Stimulated activated CD4-positive, alpha-beta T cell treated with anti-CD3 and anti-CD28 coated beads, Interleukin-1b, Interleukin-23, amount 100 ng/mL, for 24 hours (primary cell): ENCODE measurements around the gene PTPN6.

ENCODE experiments used
- DNase-seq, 4 experiments: peaks; one replicate each; pipeline ENCODE4 v3.0.0-alpha.2; 2020; ENCODE audit warnings: low read depth in 4 of 4, low spot score in 1 of 4

The PTPN6 gene

GRCh38 chr12:7001921-7002591 lies 50.9 kb downstream of the PTPN6 start:
- DNase-seq: no peak

GRCh38 chr12:7004287-7004803 lies 53.2 kb downstream of the PTPN6 start:
- DNase-seq: no peak

- no peak for DNase-seq
Observed at GRCh38 chr12:7004840-7005239, 53.7 kb downstream of the PTPN6 start.

GRCh38 chr12:7005311-7005710 lies 54.2 kb downstream of the PTPN6 start:
- no peak for DNase-seq

- DNase-seq: no peak
Observed at GRCh38 chr12:7006639-7007038, 55.5 kb downstream of the PTPN6 start.

- DNase-seq: no peak
Observed at GRCh38 chr12:7008864-7009263, 57.7 kb downstream of the PTPN6 start.

GRCh38 chr12:7009512-7009911 lies 58.4 kb downstream of the PTPN6 start:
- no peak for DNase-seq
